H9 (cell line): ENCODE measurements around the gene FAM221B. TPM values are rescaled to one million over a fixed set of nuclear protein-coding genes. Genes with fewer than 3 reads are reported as not detected.

Experiments used
- DNase-seq: peaks from one replicate; pipeline ENCODE4 v3.0.0-alpha.2; 2017
- H2AFZ ChIP-seq: one replicate; pipeline ENCODE4 v1.6.1; 2013; ENCODE audit warnings: mild to moderate bottlenecking, low read length, control low read depth, moderate library complexity
- H2AK5ac ChIP-seq: 2 replicates; pipeline ENCODE4 v1.6.1; 2013; ENCODE audit warnings: low read length, control low read depth, mixed read lengths; ENCODE audit not compliant: insufficient read length
- H2BK120ac ChIP-seq: one replicate; pipeline ENCODE4 v1.6.1; 2013; ENCODE audit warnings: low read depth, mild to moderate bottlenecking, low read length, control low read depth, inconsistent platforms; ENCODE audit not compliant: poor library complexity, severe bottlenecking
- H2BK12ac ChIP-seq: 2 replicates; pipeline ENCODE4 v1.6.1; 2013; ENCODE audit warnings: low read length, control low read depth, mixed read lengths, low read depth; ENCODE audit not compliant: insufficient read length
- H2BK15ac ChIP-seq: 2 replicates; pipeline ENCODE4 v1.6.1; 2013; ENCODE audit warnings: low read depth, low read length, control low read depth
- H2BK20ac ChIP-seq: one replicate; pipeline ENCODE4 v1.6.1; 2013; ENCODE audit warnings: low read depth, mild to moderate bottlenecking, low read length, control low read depth, inconsistent platforms; ENCODE audit not compliant: poor library complexity, severe bottlenecking
- H2BK5ac ChIP-seq: 2 replicates; pipeline ENCODE4 v1.6.1; 2013; ENCODE audit warnings: low read length, control low read depth, mixed read lengths; ENCODE audit not compliant: insufficient read length
- H3K14ac ChIP-seq: 2 replicates; pipeline ENCODE4 v1.6.1; 2013; ENCODE audit warnings: low read length, control low read depth; ENCODE audit not compliant: insufficient read depth
- H3K18ac ChIP-seq: 2 replicates; pipeline ENCODE4 v1.6.1; 2013; ENCODE audit warnings: low read depth, mild to moderate bottlenecking, mixed read lengths, low read length, control low read depth; ENCODE audit not compliant: insufficient read length
- H3K23ac ChIP-seq: 2 replicates; pipeline ENCODE4 v1.6.1; 2013; ENCODE audit warnings: low read length, control low read depth, mixed read lengths, low read depth; ENCODE audit not compliant: insufficient read length
- H3K23me2 ChIP-seq: 2 replicates; pipeline ENCODE4 v1.6.1; 2013; ENCODE audit warnings: low read depth, mild to moderate bottlenecking, mixed read lengths, low read length, control low read depth; ENCODE audit not compliant: insufficient read length, poor library complexity, severe bottlenecking
- H3K27ac ChIP-seq: 2 replicates; pipeline ENCODE4 v1.5.1; 2013; ENCODE audit warnings: low read length, control low read depth, mixed read lengths, low read depth; ENCODE audit not compliant: insufficient read length
- H3K27me3 ChIP-seq: 2 replicates; pipeline ENCODE4 v1.6.1; 2013; ENCODE audit warnings: low read length, control low read depth, inconsistent platforms; ENCODE audit not compliant: insufficient read depth
- H3K4ac ChIP-seq: 2 replicates; pipeline ENCODE4 v1.6.1; 2013; ENCODE audit warnings: low read depth, mild to moderate bottlenecking, control low read depth, inconsistent platforms, low read length, moderate library complexity
- H3K4me1 ChIP-seq: 2 replicates; pipeline ENCODE4 v1.6.1; 2013; ENCODE audit warnings: low read length, control low read depth, inconsistent platforms; ENCODE audit not compliant: insufficient read depth
- H3K4me2 ChIP-seq: 2 replicates; pipeline ENCODE4 v1.6.1; 2013; ENCODE audit warnings: low read length, control low read depth, mixed read lengths; ENCODE audit not compliant: insufficient read length, insufficient read depth
- H3K56ac ChIP-seq: 2 replicates; pipeline ENCODE4 v1.6.1; 2013; ENCODE audit warnings: low read depth, mild to moderate bottlenecking, mixed read lengths, low read length, control low read depth; ENCODE audit not compliant: insufficient read length
- H3K79me1 ChIP-seq: 2 replicates; pipeline ENCODE4 v1.6.1; 2013; ENCODE audit warnings: low read depth, mild to moderate bottlenecking, moderate library complexity, low read length, control low read depth, inconsistent platforms; ENCODE audit not compliant: insufficient read depth, poor library complexity, severe bottlenecking
- H3K79me2 ChIP-seq: 2 replicates; pipeline ENCODE4 v1.6.1; 2013; ENCODE audit warnings: low read length, control low read depth, inconsistent platforms; ENCODE audit not compliant: insufficient read depth
- H3K9ac ChIP-seq: 2 replicates; pipeline ENCODE4 v1.6.1; 2013; ENCODE audit warnings: low read length, control low read depth, mixed read lengths; ENCODE audit not compliant: insufficient read length; ENCODE audit errors: extremely low read depth
- H3K9me3 ChIP-seq: one replicate; pipeline ENCODE4 v1.6.1; 2013; ENCODE audit warnings: low read depth, low read length, inconsistent platforms; ENCODE audit not compliant: control insufficient read depth
- H3T11ph ChIP-seq: one replicate; pipeline ENCODE4 v1.6.1; 2013; ENCODE audit warnings: mild to moderate bottlenecking, low read length, control low read depth, inconsistent platforms
- H4K20me1 ChIP-seq: one replicate; pipeline ENCODE4 v1.6.1; 2013; ENCODE audit not compliant: control insufficient read depth, insufficient read length, insufficient read depth
- H4K5ac ChIP-seq: 2 replicates; pipeline ENCODE4 v1.6.1; 2013; ENCODE audit warnings: low read depth, mild to moderate bottlenecking, mixed read lengths, low read length, control low read depth; ENCODE audit not compliant: insufficient read length
- H4K8ac ChIP-seq: replicated peaks from 2 replicates; pipeline ENCODE4 v1.6.1; 2013; ENCODE audit warnings: low read length, control low read depth, mixed read lengths, low read depth; ENCODE audit not compliant: insufficient read length
- H4K91ac ChIP-seq: 2 replicates; pipeline ENCODE4 v1.6.1; 2013; ENCODE audit warnings: low read depth, mild to moderate bottlenecking, moderate library complexity, mixed read lengths, low read length, control low read depth; ENCODE audit not compliant: insufficient read length
- H3K27ac Mint-ChIP-seq, 3 experiments: 2 replicates in 2 of 3; 3 replicates in 1 of 3; pipeline ENCODE4 v1.8.0; 2020 to 2021; ENCODE audit warnings: mixed read lengths in 3 of 3, mild to moderate bottlenecking in 1 of 3, moderate library complexity in 1 of 3
- H3K27me3 Mint-ChIP-seq: 2 replicates; pipeline ENCODE4 v1.8.0; 2021; ENCODE audit warnings: low read depth, mild to moderate bottlenecking, moderate library complexity, mixed read lengths
- H3K36me3 Mint-ChIP-seq, 3 experiments: 2 replicates in 2 of 3; 3 replicates in 1 of 3; pipeline ENCODE4 v1.8.0; 2020 to 2021; ENCODE audit warnings: low read depth in 3 of 3, mixed read lengths in 3 of 3; ENCODE audit not compliant: insufficient read depth in 1 of 3
- H3K4me1 Mint-ChIP-seq, 2 experiments: 2 replicates each; pipeline ENCODE4 v1.8.0; 2020; ENCODE audit warnings: mixed read lengths in 2 of 2
- H3K4me3 Mint-ChIP-seq, 2 experiments: 2 replicates in 1 of 2; 3 replicates in 1 of 2; pipeline ENCODE4 v1.8.0; 2020 to 2021; ENCODE audit warnings: mild to moderate bottlenecking in 2 of 2, mixed read lengths in 2 of 2, moderate library complexity in 1 of 2
- H3K9me3 Mint-ChIP-seq, 2 experiments: 2 replicates in 1 of 2; 3 replicates in 1 of 2; pipeline ENCODE4 v1.8.0; 2020; ENCODE audit warnings: mild to moderate bottlenecking in 2 of 2, mixed read lengths in 2 of 2, moderate library complexity in 1 of 2
- CTCF ChIP-seq: fragments of 200-600 bp; sonication (generic); conservative IDR thresholded peaks from 3 replicates; pipeline ENCODE4 v1.8.0; 2021; ENCODE audit warnings: antibody characterized with exemption, mild to moderate bottlenecking
- WGBS: extraction: QIAGEN DNeasy Blood & Tissue Kit; methylation state at CpG from one replicate; pipeline ENCODE4 v1.1.7; 2013; ENCODE audit warnings: missing lambda C conversion rate, low lambda C conversion rate, mixed read lengths; ENCODE audit not compliant: insufficient read length; ENCODE audit errors: extremely low coverage; 5-methylcytosine and 5-hydroxymethylcytosine counted together
- total RNA-seq: library from RNA; stranded (reverse); gene quantifications from 2 replicates; pipeline ENCODE4 v1.2.1, GENCODE V29; 2021

The FAM221B gene
- total RNA-seq, 1 experiment from 2014 or later: not detected

GRCh38 chr9:35790025-35790384 lies 38.5 kb downstream of the FAM221B start:
- Histone ChIP-seq H3K9me3 (no peaks in the 10 kb centered on the region), H3T11ph (no peak overlapping the region), H2BK120ac (no peak overlapping the region), H3K56ac (no peak overlapping the region), H3K79me2 (no peaks in the 10 kb centered on the region), H2BK15ac (no peak overlapping the region), H2BK12ac (no peak overlapping the region), H2AFZ (no peak overlapping the region), H3K18ac (no peak overlapping the region), H3K27ac (no peak overlapping the region), H2AK5ac (no peak overlapping the region), H4K5ac (no peak overlapping the region), H3K14ac (no peak overlapping the region), H3K4me2 (no peak overlapping the region), H4K91ac (no peak overlapping the region), H3K23ac (no peak overlapping the region), H2BK5ac (no peak overlapping the region), H3K9ac (no peak overlapping the region), H4K8ac (no peak overlapping the region), H3K4ac (no peak overlapping the region), H4K20me1 (no peaks in the 10 kb centered on the region), H3K23me2 (peaks cover 3% of the 10 kb centered on the region), H3K4me1 (no peaks in the 10 kb centered on the region), H3K27me3 (no peaks in the 10 kb centered on the region), H2BK20ac (no peak overlapping the region), H3K79me1 (no peaks in the 10 kb centered on the region)
- H3K36me3 Mint-ChIP-seq: peaks cover 0 to 14% (median 8%) of the 10 kb centered on the region in 3 experiments; a peak in 6 of 7 replicates
- peaks cover 4% of the 10 kb centered on the region for H3K27me3 Mint-ChIP-seq
- H3K27ac Mint-ChIP-seq: no peak overlapping the region
- peaks cover 17 to 19% of the 10 kb centered on the region in 2 experiments for H3K4me1 Mint-ChIP-seq
- DNase-seq: no peak
- no CpG with 5 or more reads among the region's 4 CpGs for WGBS
- peak overlapping the region in 1 of 2 experiments; percentile 85; a peak in 2 of 5 replicates for H3K4me3 Mint-ChIP-seq
- TF ChIP-seq CTCF: no peak
- no peaks in the 10 kb centered on the region for H3K9me3 Mint-ChIP-seq
